ENCODE measurements around the gene CETN3.

The CETN3 gene

DNA sequence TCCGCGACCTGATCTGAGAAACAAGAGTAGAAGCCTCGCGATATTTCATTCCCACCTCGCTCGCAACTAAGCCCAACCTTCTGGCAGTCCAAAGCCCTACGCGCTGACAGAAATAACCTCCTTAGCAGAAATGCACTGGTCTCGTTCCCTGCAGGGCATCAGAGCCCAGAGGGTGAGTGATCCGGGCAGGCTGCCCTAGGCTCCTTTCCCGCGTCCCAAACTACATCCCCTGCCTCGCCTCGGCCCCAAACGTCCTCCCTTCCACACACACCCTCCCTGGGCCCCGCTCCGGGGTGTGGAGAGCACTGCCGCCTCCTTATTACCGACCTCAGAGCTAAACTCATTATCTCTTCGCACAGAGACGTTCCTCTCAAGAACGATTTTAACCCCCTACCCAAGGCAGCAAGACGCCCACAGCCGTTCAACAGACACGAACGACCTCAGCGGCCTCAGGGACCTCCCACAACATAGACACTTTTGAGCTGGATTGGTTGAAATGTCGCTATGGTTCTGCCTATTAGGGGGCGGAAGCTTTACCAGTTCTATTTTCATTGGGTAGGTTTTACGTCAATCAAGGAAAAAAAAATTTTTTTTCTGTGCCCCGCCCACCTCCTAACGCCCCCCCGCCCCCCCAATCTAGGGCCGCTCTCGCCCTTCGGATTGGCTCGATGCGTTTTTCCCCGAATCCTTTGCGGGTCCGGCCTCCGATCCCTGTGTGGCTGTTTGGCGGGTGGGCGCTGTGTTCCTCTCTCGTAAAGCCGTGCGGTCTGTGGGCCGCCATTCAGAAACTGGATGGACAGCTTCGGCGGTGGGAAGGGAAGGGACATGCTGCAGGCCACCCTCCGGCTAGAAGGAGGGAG lies at the start of gene CETN3:
CETN3 (minus strand) TSS at position 439 of the 860 bp plus-strand sequence; CDS start at position 344, 95 bp downstream.
- DNase-seq (ENCODE audit: low read depth in 1 of 2, low spot score in 1 of 2), result peak; percentile 80 to 88

GRCh38 chr5:90446961-90447360 lies 37.4 kb upstream of the CETN3 start:
- no peak for DNase-seq (ENCODE audit: low read depth in 1 of 2, low spot score in 1 of 2)

DNA sequence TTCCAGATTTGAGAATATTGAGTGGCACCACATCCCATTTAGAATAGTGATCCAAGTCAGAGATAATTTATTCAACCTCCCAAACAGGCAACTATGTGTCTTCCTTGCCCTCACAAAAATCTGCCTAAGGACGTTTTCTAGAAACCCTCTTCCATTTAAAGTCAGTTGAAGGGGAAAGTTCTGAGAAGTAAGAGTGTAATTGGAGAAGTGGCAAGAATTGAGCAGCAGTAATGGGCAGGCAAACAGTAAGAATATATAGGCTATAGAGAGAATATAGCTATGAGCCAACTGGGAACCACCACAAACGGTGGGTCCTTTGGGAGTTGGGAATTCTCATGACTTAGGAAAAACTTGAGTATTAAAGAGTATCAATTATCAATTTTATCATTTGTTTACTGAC lies 31.1 kb upstream of the CETN3 start:
- DNase-seq (ENCODE audit: low read depth in 1 of 2, low spot score in 1 of 2), result no peak

GRCh38 chr5:90438100-90438499 lies 28.5 kb upstream of the CETN3 start:
- DNase-seq (ENCODE audit: low read depth in 1 of 2, low spot score in 1 of 2), result no peak

DNA sequence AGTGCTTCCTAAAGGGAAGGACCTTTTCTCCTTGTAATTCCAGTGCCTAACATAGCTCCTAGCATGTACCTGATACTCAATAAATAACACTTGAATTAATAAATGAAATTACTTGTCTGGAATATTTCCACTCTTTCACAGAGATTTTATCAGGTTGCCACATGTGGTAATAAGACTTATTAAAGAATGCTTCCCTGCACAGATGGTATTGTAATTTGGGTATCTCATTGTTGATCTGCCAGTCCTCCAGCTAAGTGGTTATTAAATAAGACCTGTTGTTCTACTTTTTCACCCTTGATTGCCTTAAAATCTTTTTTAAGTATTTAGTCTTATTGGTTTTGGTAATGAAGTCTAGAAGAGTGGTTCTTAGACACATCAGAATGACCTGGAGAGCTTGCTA lies 28.1 kb upstream of the CETN3 start:
- no peak for DNase-seq (ENCODE audit: low read depth in 1 of 2, low spot score in 1 of 2)

DNA sequence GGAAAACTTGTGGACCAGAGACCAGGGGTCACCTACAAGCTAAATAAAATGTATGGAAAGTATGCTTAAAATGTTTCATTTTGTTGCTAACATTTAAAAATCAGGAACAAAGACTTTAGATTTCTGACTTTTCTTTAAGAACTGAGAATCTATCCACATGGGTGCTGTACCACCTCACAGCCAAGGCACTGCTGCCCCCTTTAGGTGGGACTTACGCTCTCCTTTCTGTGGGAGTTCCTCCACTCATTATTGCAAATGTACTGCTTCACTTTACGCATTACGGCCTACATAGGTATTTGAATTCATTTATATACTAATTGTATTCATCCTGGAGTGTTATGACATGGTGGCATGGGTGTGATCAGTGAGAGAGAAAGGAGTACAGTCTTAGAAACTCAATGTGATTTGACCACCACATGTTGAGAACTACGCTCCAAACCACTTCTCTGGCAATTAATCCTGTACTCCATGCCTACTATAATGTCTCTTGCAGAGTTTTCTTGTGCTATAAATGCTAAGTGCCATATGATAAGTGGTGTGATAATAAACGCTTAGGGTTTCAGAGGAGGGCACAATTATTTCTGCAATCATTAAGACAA lies 24.7 kb upstream of the CETN3 start:
- DNase-seq (ENCODE audit: low read depth in 1 of 2, low spot score in 1 of 2), result peak in 1 of 2 donors; percentile 20

GRCh38 chr5:90424245-90424644 lies 14.7 kb upstream of the CETN3 start:
- DNase-seq (ENCODE audit: low read depth in 1 of 2, low spot score in 1 of 2), result no peak

- no peak for DNase-seq (ENCODE audit: low read depth in 1 of 2, low spot score in 1 of 2)
Measured at GRCh38 chr5:90421136-90421535, 11.6 kb upstream of the CETN3 start.

DNA sequence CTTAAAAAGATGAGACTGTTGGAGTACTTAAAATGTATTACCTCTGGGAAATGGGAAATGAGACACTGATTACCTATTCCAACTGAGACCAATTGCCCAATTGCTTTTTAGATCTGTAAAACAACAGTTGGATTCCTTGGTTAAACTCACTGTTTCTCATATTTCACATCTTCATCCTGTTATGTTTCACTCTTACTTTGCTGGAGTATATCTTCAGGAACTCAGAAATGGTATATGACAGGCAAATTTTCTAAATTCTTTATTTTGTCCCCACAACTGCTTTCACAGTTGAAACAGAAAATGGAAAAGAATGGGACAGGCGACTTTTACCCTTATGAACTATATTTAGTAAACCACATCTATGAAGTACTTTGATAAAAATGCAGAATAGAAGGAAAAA lies 8.7 kb upstream of the CETN3 start:
- no peak for DNase-seq (ENCODE audit: low read depth in 1 of 2, low spot score in 1 of 2)

DNA sequence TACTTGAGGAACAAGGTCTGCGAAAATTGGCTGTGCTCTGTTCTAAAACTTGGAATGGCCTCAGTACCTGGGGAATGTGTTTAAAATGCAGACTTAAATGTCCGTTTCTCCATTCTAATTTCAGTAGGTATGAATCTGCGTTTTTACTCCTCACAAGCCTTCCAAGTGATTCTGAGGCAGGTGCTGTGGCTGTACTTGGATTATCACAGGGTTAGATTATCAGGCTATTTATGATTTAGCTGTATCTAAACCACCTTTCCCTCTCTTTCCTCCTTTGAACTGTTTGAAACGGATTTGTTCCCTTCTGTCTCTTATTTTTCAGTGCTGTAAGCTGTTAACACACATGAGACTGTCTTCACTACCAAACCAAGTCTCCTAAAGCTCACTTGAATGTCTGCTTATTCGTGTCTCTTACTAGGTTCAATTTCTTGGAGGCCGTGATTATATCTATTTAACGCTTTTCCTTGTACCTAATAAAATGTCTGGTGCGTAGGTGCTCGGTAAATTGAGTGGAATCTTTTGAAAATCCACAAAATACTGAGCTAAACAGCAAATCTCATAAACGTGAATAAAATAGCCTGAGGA lies 714 bp upstream of the CETN3 start:
- DNase-seq (ENCODE audit: low read depth in 1 of 2, low spot score in 1 of 2), result no peak

- DNase-seq (ENCODE audit: low read depth in 1 of 2, low spot score in 1 of 2), result no peak
Measured at GRCh38 chr5:90408571-90409317, 812 bp downstream of the CETN3 start.

GRCh38 chr5:90406466-90406865 lies 3.1 kb downstream of the CETN3 start:
- DNase-seq (ENCODE audit: low read depth in 1 of 2, low spot score in 1 of 2), result no peak

GRCh38 chr5:90402521-90403255 lies 6.9 kb downstream of the CETN3 start:
- no peak for DNase-seq (ENCODE audit: low read depth in 1 of 2, low spot score in 1 of 2)

GRCh38 chr5:90399251-90399650 lies 10.3 kb downstream of the CETN3 start:
- DNase-seq (ENCODE audit: low read depth in 1 of 2, low spot score in 1 of 2), result no peak

GRCh38 chr5:90398726-90399125 lies 10.8 kb downstream of the CETN3 start:
- DNase-seq (ENCODE audit: low read depth in 1 of 2, low spot score in 1 of 2), result no peak

DNA sequence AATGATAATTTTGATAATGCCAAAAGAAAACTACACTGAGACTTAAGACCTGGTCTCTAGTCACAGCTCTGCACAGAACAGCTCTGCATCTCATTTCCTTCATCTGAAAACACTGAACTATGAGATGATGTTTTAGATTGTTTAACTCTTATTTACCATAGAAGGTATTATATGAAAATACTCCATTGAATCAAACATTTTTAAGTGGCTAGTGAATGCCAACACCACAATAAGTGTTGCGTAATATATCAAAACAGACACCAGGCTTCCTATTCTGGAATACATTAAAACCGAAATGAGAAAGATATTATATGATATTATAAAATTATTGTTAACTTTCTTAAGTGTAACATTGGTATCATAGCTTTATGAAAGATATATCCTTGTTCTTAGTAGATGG lies 14.6 kb downstream of the CETN3 start:
- no peak for DNase-seq (ENCODE audit: low read depth in 1 of 2, low spot score in 1 of 2)

- DNase-seq (ENCODE audit: low read depth in 1 of 2, low spot score in 1 of 2), result no peak
Measured at GRCh38 chr5:90390928-90391327, 18.6 kb downstream of the CETN3 start.

GRCh38 chr5:90390326-90390725 lies 19.2 kb downstream of the CETN3 start:
- no peak for DNase-seq (ENCODE audit: low read depth in 1 of 2, low spot score in 1 of 2)

- DNase-seq (ENCODE audit: low read depth in 1 of 2, low spot score in 1 of 2), result no peak
Measured at GRCh38 chr5:90387508-90387907, 22.0 kb downstream of the CETN3 start.

- no peak for DNase-seq (ENCODE audit: low read depth in 1 of 2, low spot score in 1 of 2)
Measured at GRCh38 chr5:90386099-90386710, 23.4 kb downstream of the CETN3 start.
